ENCODE results near the gene HOXC4. TPM values are rescaled to one million over a fixed set of nuclear protein-coding genes. Genes with fewer than 3 reads are reported as not detected.
"Not testable (repeated sequence)": the region's sequence is repeated elsewhere in the genome, so short reads cannot be mapped to it uniquely, and the experiment has no call there.

Gene HOXC4
- total and polyA plus RNA-seq, 2 donors (not counting 1 experiment from before 2014, with no cell fraction given) = 0.17 TPM

DNA sequence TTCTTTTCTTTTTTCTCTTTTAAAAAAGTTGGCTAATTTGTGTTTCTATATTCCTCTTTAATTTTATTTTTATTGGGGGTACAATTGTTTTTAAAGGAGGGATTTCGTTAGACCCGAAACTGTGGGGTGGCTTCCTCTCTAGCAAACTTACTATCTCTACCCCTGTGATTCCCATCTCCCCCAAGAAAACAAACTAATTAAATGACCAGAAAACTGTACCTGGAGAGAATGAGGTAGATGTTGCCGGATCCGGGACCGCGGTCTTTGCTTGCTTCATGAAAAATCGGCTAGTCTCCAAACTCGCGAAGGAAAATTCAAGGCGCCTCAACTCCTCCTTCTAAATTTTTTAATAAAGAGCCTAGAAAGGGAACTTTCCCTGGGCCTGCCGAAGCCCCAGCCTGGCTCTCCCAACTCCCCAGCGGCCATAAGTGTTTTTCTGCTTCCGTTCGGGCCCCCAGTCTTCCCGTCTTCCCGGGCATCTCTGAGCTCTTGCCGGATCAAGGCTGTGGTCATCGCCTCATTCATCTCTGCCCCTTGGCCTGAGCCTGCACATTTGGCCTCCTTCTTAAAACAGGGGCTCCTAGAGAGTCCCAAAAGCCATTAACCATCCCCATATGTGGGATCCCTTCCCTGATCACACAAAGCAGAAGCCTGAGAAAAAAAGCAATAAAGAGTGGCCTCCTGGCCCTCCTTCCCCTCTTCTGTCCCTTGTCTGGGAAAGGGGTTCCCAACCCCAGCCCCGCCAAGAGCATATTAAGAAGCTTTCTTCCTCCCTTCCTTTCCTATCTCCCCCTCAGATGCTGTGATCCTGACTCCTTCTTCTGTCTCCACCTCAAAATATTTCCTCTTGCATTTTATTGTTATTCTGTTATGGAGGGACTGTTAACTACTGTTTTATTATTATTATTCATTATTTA, 26.6 kb downstream of the HOXC4 start:
- H3K27ac ChIP-seq (ENCODE audit: insufficient read depth, low read length); H4K20me1 ChIP-seq (ENCODE audit: control insufficient read depth, extremely low read depth, insufficient read depth, low read length); H3K9ac ChIP-seq (ENCODE audit: insufficient read depth, low read length); H3K27me3 ChIP-seq (ENCODE audit: control insufficient read depth, insufficient read depth, low read length); H3K4me3 ChIP-seq (replicated peaks in 1 of 4; ENCODE audit: control extremely low read depth in 1 of 4, insufficient read depth in 1 of 4, low read depth in 3 of 4, low read length in 4 of 4); H3K79me2 ChIP-seq (ENCODE audit: control insufficient read depth, insufficient read depth, low read length); H3K4me1 ChIP-seq (ENCODE audit: control insufficient read depth, extremely low read depth, insufficient read depth, low read length); DNase-seq (ENCODE audit: low read depth in 2 of 2); H3K36me3 ChIP-seq (ENCODE audit: control insufficient read depth, insufficient read depth, low read length); H2AFZ ChIP-seq (ENCODE audit: low read length); H3K4me2 ChIP-seq (ENCODE audit: extremely low read depth, insufficient read depth, low read length); H3K9me3 ChIP-seq (ENCODE audit: control insufficient read depth, insufficient read depth, low read depth, low read length): not testable (repeated sequence)

DNA sequence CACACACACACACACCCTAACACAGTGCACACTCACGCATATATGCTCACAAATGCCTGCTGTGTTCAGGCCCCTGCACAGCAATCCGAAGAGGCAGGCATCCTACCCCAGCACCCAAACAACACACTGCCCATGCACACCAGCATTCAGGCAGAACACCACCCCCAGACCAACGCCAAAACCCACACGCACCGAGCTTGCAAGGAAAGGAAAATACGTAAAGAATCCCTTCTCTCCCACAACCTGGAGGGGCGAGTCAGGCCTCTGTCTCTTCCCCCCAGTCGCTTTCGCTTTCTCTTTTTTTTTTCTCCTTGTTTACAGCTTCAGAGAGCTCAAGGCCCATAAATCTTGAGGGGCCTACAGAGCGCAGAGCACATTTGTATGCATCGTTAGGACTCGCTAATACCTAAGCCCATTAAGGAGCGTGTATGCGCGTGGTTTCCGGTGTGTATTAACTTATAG, 27.4 kb downstream of the HOXC4 start:
- H3K79me2 ChIP-seq (ENCODE audit: control insufficient read depth, insufficient read depth, low read length); H3K4me3 ChIP-seq (replicated peaks in 1 of 4; ENCODE audit: control extremely low read depth in 1 of 4, insufficient read depth in 1 of 4, low read depth in 3 of 4, low read length in 4 of 4); H3K36me3 ChIP-seq (ENCODE audit: control insufficient read depth, insufficient read depth, low read length); H3K9me3 ChIP-seq (ENCODE audit: control insufficient read depth, insufficient read depth, low read depth, low read length); H3K4me2 ChIP-seq (ENCODE audit: extremely low read depth, insufficient read depth, low read length); H3K27ac ChIP-seq (ENCODE audit: insufficient read depth, low read length); H3K9ac ChIP-seq (ENCODE audit: insufficient read depth, low read length); H4K20me1 ChIP-seq (ENCODE audit: control insufficient read depth, extremely low read depth, insufficient read depth, low read length); H3K27me3 ChIP-seq (ENCODE audit: control insufficient read depth, insufficient read depth, low read length); H2AFZ ChIP-seq (ENCODE audit: low read length); H3K4me1 ChIP-seq (ENCODE audit: control insufficient read depth, extremely low read depth, insufficient read depth, low read length): not testable (repeated sequence)
- peak in 1 of 2 donors; percentile 31 for DNase-seq (ENCODE audit: low read depth in 2 of 2)

DNA sequence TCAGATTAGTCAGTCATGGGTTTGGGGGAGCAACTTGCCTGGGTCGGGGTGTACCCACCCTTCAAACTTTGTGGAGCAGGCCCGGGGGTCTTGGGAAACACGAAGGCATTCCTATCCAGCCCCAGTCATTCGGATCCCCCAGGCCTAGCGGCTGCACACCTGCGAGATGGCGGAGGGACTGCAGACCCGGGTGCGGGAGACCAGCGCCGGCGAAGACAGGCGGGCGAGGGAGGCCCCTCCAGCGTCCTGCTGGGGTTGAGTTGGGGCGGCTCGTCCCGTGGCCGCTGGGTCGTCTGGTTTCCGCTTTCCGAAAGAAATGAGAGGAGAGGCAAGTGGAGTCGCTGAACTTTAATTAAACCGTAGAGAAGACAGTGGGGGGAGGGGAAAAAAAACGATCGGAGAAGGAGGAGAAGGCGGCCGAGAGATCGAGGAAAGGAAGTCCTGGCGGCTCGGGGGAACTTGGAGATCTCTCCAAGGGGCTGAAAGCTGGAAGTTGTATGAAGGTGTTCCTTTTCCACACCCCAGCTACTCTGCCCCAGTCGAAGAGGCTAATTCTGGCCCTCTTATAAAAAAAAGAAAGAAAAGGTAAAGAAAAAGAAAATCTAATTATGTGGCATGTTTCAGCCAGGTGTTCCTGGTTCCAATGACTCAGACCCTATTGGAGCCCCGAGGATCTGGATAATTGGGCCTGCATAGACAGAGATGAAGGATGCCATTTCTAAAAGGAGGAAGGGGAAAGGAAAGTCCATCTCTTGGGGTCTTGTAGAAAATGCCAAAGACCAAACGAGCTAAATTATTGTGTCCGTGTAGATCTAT, 28.2 kb downstream of the HOXC4 start:
- not testable (repeated sequence) for H4K20me1 ChIP-seq (ENCODE audit: control insufficient read depth, extremely low read depth, insufficient read depth, low read length); H3K9ac ChIP-seq (ENCODE audit: insufficient read depth, low read length); H3K9me3 ChIP-seq (ENCODE audit: control insufficient read depth, insufficient read depth, low read depth, low read length); H3K4me1 ChIP-seq (ENCODE audit: control insufficient read depth, extremely low read depth, insufficient read depth, low read length); H3K4me3 ChIP-seq (replicated peaks in 1 of 4; ENCODE audit: control extremely low read depth in 1 of 4, insufficient read depth in 1 of 4, low read depth in 3 of 4, low read length in 4 of 4); DNase-seq (ENCODE audit: low read depth in 2 of 2); H3K36me3 ChIP-seq (ENCODE audit: control insufficient read depth, insufficient read depth, low read length); H3K4me2 ChIP-seq (ENCODE audit: extremely low read depth, insufficient read depth, low read length); H3K27ac ChIP-seq (ENCODE audit: insufficient read depth, low read length); H2AFZ ChIP-seq (ENCODE audit: low read length); H3K79me2 ChIP-seq (ENCODE audit: control insufficient read depth, insufficient read depth, low read length); H3K27me3 ChIP-seq (ENCODE audit: control insufficient read depth, insufficient read depth, low read length)

DNA sequence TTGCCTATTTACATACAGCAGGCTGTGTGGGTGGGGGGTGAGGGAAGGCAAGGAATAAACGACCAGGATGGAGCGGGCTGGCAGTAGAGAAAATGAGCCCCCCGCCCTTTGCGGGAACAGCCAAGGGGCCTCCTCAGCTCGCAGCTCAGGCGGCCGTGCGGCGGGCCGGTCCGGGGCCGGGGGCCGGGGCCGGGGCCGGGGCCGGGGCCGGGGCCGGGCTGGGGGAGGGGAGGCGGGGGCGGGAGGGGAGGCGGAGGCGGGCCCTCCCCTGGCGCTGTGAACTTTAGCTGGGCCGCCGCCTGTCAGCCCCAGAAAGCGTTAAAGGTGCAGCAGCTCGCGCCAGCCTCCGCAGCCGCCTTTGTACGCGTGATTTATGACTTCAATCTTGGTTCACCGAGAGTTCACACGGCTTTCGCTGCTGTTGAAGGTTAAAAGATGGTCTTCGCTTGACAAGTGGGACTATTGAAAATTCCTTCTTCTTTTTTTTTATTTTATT, 28.8 kb downstream of the HOXC4 start:
- no peaks in the 10 kb centered on the region for H3K27me3 ChIP-seq (ENCODE audit: control insufficient read depth, insufficient read depth, low read length)
- H2AFZ ChIP-seq (ENCODE audit: low read length) = no peak overlapping the region

DNA sequence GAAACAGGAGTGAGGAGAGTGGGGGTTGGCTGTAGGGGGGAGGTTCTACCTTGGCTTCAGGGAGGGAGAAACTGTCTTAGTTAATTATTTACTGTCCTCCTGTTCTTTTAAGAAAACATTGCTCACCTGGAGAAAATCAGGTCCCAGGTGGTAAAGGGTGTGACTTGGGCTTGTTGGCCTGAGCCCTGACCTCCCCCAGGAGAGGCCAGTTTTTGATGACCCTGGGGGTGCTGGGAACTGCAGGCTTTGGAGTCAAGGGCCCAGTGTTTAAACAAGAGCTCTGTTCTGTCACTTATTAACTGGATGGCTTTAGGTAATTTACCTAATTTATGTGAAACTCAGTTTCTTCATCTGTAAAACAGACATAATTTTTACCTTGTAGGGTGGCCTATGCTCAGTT, 34.4 kb downstream of the HOXC4 start:
- H3K4me3 ChIP-seq (replicated peaks in 1 of 4; ENCODE audit: control extremely low read depth in 1 of 4, insufficient read depth in 1 of 4, low read depth in 3 of 4, low read length in 4 of 4); H3K27me3 ChIP-seq (ENCODE audit: control insufficient read depth, insufficient read depth, low read length); H3K79me2 ChIP-seq (ENCODE audit: control insufficient read depth, insufficient read depth, low read length); H3K27ac ChIP-seq (ENCODE audit: insufficient read depth, low read length); H3K9me3 ChIP-seq (ENCODE audit: control insufficient read depth, insufficient read depth, low read depth, low read length); H3K4me2 ChIP-seq (ENCODE audit: extremely low read depth, insufficient read depth, low read length); DNase-seq (ENCODE audit: low read depth in 2 of 2); H3K36me3 ChIP-seq (ENCODE audit: control insufficient read depth, insufficient read depth, low read length); H3K4me1 ChIP-seq (ENCODE audit: control insufficient read depth, extremely low read depth, insufficient read depth, low read length); H2AFZ ChIP-seq (ENCODE audit: low read length); H4K20me1 ChIP-seq (ENCODE audit: control insufficient read depth, extremely low read depth, insufficient read depth, low read length); H3K9ac ChIP-seq (ENCODE audit: insufficient read depth, low read length): not testable (repeated sequence)

More for the DNA sequence above, 28.8 kb downstream of the HOXC4 start:
- H3K4me1 ChIP-seq (ENCODE audit: control insufficient read depth, extremely low read depth, insufficient read depth, low read length) = no peaks in the 10 kb centered on the region
- no peak overlapping the region for H3K9ac ChIP-seq (ENCODE audit: insufficient read depth, low read length)
- H3K36me3 ChIP-seq (ENCODE audit: control insufficient read depth, insufficient read depth, low read length) = no peaks in the 10 kb centered on the region
- H3K79me2 ChIP-seq (ENCODE audit: control insufficient read depth, insufficient read depth, low read length) = no peaks in the 10 kb centered on the region
- H4K20me1 ChIP-seq (ENCODE audit: control insufficient read depth, extremely low read depth, insufficient read depth, low read length) = no peaks in the 10 kb centered on the region
- peak in 1 of 2 donors; percentile 14 for DNase-seq (ENCODE audit: low read depth in 2 of 2)
- H3K4me2 ChIP-seq (ENCODE audit: extremely low read depth, insufficient read depth, low read length) = no peak overlapping the region
- TF ChIP-seq, protein P1, sequence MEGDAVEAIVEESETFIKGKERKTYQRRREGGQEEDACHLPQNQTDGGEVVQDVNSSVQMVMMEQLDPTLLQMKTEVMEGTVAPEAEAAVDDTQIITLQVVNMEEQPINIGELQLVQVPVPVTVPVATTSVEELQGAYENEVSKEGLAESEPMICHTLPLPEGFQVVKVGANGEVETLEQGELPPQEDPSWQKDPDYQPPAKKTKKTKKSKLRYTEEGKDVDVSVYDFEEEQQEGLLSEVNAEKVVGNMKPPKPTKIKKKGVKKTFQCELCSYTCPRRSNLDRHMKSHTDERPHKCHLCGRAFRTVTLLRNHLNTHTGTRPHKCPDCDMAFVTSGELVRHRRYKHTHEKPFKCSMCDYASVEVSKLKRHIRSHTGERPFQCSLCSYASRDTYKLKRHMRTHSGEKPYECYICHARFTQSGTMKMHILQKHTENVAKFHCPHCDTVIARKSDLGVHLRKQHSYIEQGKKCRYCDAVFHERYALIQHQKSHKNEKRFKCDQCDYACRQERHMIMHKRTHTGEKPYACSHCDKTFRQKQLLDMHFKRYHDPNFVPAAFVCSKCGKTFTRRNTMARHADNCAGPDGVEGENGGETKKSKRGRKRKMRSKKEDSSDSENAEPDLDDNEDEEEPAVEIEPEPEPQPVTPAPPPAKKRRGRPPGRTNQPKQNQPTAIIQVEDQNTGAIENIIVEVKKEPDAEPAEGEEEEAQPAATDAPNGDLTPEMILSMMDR (conservative IDR thresholded peaks at IDR 0.05 in 1 of 2, IDR thresholded peaks at IDR 0.05 in 1 of 2; ENCODE audit: low read depth in 1 of 2, low read length in 2 of 2) = no peak
- TF ChIP-seq EZH2 (IDR thresholded peaks at IDR 0.05; ENCODE audit: low read length, missing control alignments) = no peak
- no peak overlapping the region for H3K27ac ChIP-seq (ENCODE audit: insufficient read depth, low read length)
- no peak overlapping the region for H3K4me3 ChIP-seq (replicated peaks in 1 of 4; ENCODE audit: control extremely low read depth in 1 of 4, insufficient read depth in 1 of 4, low read depth in 3 of 4, low read length in 4 of 4)
- H3K9me3 ChIP-seq (ENCODE audit: control insufficient read depth, insufficient read depth, low read depth, low read length) = no peaks in the 10 kb centered on the region

All from fibroblast of lung (primary cell).